Right cardiac atrium (tissue), 5 donors: ENCODE results near the gene EYS. TPM values are rescaled to one million over a fixed set of nuclear protein-coding genes. Genes with fewer than 3 reads are reported as not detected.

ENCODE experiments used
- ATAC-seq, 2 donors: fragments of 200-7000 bp; cut with Tn5 transposase; one replicate each; pipeline versions ENCODE4 v1.8.0 to v1.9.1; 2020; ENCODE audit warnings: moderate library complexity in 2 of 2, mild to moderate bottlenecking in 1 of 2
- DNase-seq, 3 donors: peaks; one replicate each; pipeline ENCODE4 v3.0.0-alpha.2; 2020
- H3K27ac ChIP-seq: one replicate; pipeline ENCODE4 v1.5.1; 2013; ENCODE audit warnings: mild to moderate bottlenecking, low read length, control low read depth, moderate library complexity
- H3K27me3 ChIP-seq: one replicate; pipeline ENCODE4 v1.6.1; 2013; ENCODE audit not compliant: control insufficient read depth, insufficient read depth
- H3K4me1 ChIP-seq: one replicate; pipeline ENCODE4 v1.6.1; 2013; ENCODE audit warnings: low read length; ENCODE audit not compliant: control insufficient read depth, insufficient read depth
- H3K4me3 ChIP-seq: one replicate; pipeline ENCODE4 v1.5.1; 2013; ENCODE audit warnings: low read length, control low read depth
- H3K9me3 ChIP-seq: one replicate; pipeline ENCODE4 v1.6.1; 2013; ENCODE audit warnings: low read length; ENCODE audit not compliant: control insufficient read depth
- WGBS: extraction: QIAGEN DNeasy Blood & Tissue Kit; methylation state at CpG from one replicate; pipeline ENCODE4 v1.1.7; 2013; 5-methylcytosine and 5-hydroxymethylcytosine counted together
- intact Hi-C, 4 donors: fragments of 100-400 bp; cut with DNase I; formaldehyde crosslinking; loops; one replicate each; pipeline versions ENCODE4 v1.11.0 to v1.14.0; 2022 to 2023
- polyA plus RNA-seq: library from polyadenylated mRNA; stranded (reverse); fragments of 200-250 nt; gene quantifications from one replicate; pipeline ENCODE4 v1.2.3, GENCODE V29; 2013
- total RNA-seq, 4 donors: library from RNA; stranded (reverse); fragmentation: NEBNext Ultra II Directional; extraction: Animal tissue kit (Norgen Biotek cat#: 25700); gene quantifications; one replicate each; pipeline ENCODE4 v1.2.1, GENCODE V29; 2021
- donor health status: healthy with polysubstance abuse.
- donor health status: DM: no; HTN: yes; CAD: no.
- donor health status: DM: no; HTN: no; CAD: no.
- donor health status: DM: no; HTN: yes; CAD: no; lungs with severe emphysema.
- donor health status: DM: yes; HTN: yes; CAD: no.

Gene EYS
- total and polyA plus RNA-seq, 5 donors = 0.02 to 0.24 (median 0.06) TPM; not detected in 2

DNA sequence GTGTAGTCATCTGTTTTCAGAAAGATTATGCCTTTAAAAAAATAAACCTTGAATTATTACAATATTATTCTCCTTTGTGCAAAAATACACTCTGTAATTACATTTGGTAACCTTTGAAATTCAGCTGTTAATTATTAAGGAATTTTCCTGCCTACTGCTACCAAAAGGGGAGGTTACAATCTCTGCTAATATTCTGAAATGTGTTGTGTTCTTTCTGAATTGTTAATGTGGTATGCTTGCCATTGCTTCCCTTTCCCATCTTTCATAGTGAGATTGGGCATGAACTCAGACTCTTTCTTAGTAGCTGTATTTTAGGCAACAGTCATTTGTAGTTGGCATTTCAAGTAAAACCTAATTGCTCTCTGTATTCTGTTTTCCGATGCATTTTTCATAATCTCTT lies 1998.4 kb downstream of the EYS start:
- Histone ChIP-seq H3K9me3 (no peaks in the 10 kb centered on the region), H3K4me3 (no peak overlapping the region), H3K4me1 (no peaks in the 10 kb centered on the region), H3K27me3 (no peaks in the 10 kb centered on the region), H3K27ac (no peak overlapping the region)
- ATAC-seq (no peak), DNase-seq (no peak)
- intact Hi-C loops = no loop called here
- 92% methylated on average over 1 of the region's 1 CpG for WGBS

DNA sequence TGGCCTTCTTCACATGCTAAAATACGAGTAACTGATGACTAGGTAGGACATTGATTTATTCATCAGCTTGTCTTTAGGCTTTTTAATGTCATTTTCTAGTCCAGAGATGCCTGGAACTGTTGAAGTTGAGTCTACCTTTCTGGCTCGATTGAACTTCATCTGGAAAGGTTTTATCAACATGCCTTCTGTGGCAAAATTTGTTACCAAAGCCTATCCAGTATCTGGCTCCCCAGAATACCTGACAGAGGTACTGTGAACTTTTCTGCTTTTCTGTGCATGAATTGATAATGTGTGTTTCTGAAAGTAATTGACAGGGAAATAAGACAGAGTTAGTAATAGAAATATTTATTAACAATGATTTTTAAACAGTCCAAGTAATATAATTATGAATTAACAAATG lies 2000.4 kb downstream of the EYS start:
- DNase-seq (no peak), ATAC-seq (no peak)
- H3K4me1 ChIP-seq = no peaks in the 10 kb centered on the region
- no peak overlapping the region for H3K4me3 ChIP-seq
- WGBS = 85% methylated on average over 2 of the region's 2 CpGs
- no peaks in the 10 kb centered on the region for H3K27me3 ChIP-seq
- H3K9me3 ChIP-seq = no peaks in the 10 kb centered on the region
- H3K27ac ChIP-seq = no peak overlapping the region
- intact Hi-C loops = no loop called here

- Histone ChIP-seq H3K9me3 (no peaks in the 10 kb centered on the region), H3K4me3 (no peak overlapping the region), H3K27me3 (no peaks in the 10 kb centered on the region), H3K27ac (no peak overlapping the region), H3K4me1 (no peaks in the 10 kb centered on the region)
- WGBS = 90% methylated on average over 2 of the region's 2 CpGs
- DNase-seq = no peak
- intact Hi-C loops = no loop called here
- no peak for ATAC-seq
These were observed 2001.3 kb downstream of the EYS start for GRCh38 chr6:63705707-63706106.

- ATAC-seq (no peak), DNase-seq (no peak)
- no peak overlapping the region for H3K27ac ChIP-seq
- intact Hi-C loops = no loop called here
- no peak overlapping the region for H3K4me3 ChIP-seq
- no peaks in the 10 kb centered on the region for H3K27me3 ChIP-seq
- H3K9me3 ChIP-seq = no peaks in the 10 kb centered on the region
- H3K4me1 ChIP-seq = no peaks in the 10 kb centered on the region
These were observed 2016.8 kb downstream of the EYS start for GRCh38 chr6:63690221-63690620.

GRCh38 chr6:63689421-63689820 lies 2017.6 kb downstream of the EYS start:
- Histone ChIP-seq H3K4me1 (no peaks in the 10 kb centered on the region), H3K27ac (no peak overlapping the region), H3K27me3 (no peaks in the 10 kb centered on the region), H3K9me3 (no peaks in the 10 kb centered on the region), H3K4me3 (no peak overlapping the region)
- intact Hi-C loops = no loop called here
- no peak for DNase-seq
- no peak for ATAC-seq
- WGBS = 87% methylated on average over 2 of the region's 2 CpGs

DNA sequence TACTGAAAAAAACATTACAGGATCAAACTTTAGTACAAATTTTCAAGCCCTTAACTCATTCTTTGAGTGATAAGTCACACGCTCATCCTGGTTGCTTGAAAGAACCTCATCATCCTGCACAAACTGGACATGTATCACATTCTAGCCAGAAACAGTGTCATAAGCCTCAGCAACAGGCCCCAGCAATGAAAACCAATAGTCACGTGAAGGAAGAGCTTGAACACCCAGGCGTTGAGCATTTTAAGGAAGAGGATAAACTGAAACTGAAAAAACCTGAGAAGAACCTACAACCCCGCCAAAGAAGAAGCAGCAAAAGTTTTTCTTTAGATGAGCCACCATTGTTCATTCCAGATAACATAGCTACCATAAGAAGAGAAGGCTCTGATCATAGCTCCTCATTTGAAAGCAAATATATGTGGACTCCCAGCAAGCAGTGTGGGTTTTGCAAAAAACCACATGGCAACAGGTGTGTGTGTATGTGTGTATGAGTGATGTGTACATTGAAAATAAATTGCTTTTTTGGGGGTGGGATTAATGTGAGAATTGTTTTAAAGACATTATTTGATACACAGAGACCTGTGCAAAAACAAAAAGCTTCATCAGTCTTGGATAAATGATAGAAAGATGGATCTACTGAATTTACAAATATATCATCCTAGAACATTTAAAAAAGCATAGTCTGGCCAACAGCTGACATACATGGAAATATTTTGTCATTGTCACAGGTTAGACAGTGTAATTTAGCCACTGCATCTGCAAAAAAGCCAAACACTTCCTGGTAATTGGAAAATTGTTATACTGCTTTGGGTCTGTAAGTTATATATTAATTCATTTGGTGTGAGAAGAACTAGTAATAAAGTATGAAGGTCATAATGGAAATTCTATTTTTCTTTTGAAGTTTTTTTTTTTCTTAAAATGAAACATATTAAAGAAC lies 2021.3 kb downstream of the EYS start:
- Histone ChIP-seq H3K27me3 (no peaks in the 10 kb centered on the region), H3K4me1 (no peaks in the 10 kb centered on the region), H3K27ac (no peak overlapping the region), H3K9me3 (no peaks in the 10 kb centered on the region), H3K4me3 (no peak overlapping the region)
- intact Hi-C loops = no loop called here
- 87% methylated on average over 4 of the region's 4 CpGs for WGBS
- no peak for ATAC-seq
- DNase-seq = no peak

GRCh38 chr6:63683071-63683603 lies 2023.9 kb downstream of the EYS start:
- Histone ChIP-seq H3K4me1 (no peaks in the 10 kb centered on the region), H3K9me3 (no peaks in the 10 kb centered on the region), H3K4me3 (no peak overlapping the region), H3K27me3 (no peaks in the 10 kb centered on the region), H3K27ac (no peak overlapping the region)
- no peak for ATAC-seq
- no peak for DNase-seq
- whole genome bisulfite sequencing = 87% methylated on average over 1 of the region's 1 CpG
- intact Hi-C loops = no loop called here

- no peaks in the 10 kb centered on the region for H3K27me3 ChIP-seq
- H3K4me3 ChIP-seq = no peak overlapping the region
- 63% methylated on average over 1 of the region's 1 CpG for WGBS
- H3K9me3 ChIP-seq = no peaks in the 10 kb centered on the region
- H3K27ac ChIP-seq = no peak overlapping the region
- intact Hi-C loops = no loop called here
- H3K4me1 ChIP-seq = peaks cover 4% of the 10 kb centered on the region
- ATAC-seq (peak; percentile 40 to 58), DNase-seq (no peak)
These were observed 2029.7 kb downstream of the EYS start for GRCh38 chr6:63677282-63677681.

DNA sequence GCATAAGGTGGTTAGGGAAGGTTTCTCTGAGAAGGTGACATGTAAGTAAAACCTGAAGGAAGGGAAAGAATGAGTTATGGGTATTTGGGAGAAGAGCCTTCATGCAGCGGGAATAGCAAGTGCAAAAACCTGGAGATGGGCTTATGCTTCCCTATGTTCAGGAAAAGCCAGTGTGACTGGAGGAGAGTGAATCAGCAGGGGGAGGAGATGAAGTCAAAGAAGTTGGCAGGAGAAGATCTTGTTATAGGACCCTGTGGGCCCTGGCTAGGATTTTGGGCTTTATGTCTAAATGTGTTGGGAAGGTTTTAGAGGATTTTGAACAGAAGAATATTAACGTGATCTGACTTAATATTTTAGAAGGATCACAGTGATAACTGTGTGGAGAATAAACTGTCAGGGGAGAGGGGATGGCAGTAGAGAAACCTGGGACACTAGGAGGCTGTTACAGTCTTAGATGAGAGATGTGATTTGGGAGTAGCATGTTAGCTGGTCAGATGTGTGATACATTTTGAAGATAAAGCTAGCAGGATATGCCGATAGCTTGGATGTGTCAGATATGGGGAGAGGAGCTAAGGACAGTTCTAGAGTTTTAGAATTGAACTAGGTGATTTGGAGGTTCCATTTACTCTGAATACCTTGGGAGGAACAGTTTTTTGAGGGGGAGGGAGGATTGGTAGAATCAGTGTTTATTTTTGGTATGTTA lies 2030.5 kb downstream of the EYS start:
- intact Hi-C loops = no loop called here
- H3K27ac ChIP-seq = no peak overlapping the region
- peaks cover 4% of the 10 kb centered on the region for H3K4me1 ChIP-seq
- H3K4me3 ChIP-seq = no peak overlapping the region
- no peaks in the 10 kb centered on the region for H3K27me3 ChIP-seq
- WGBS = 69% methylated on average over 3 of the region's 3 CpGs
- DNase-seq (no peak), ATAC-seq (peak in 1 of 2 donors; percentile 47)
- no peaks in the 10 kb centered on the region for H3K9me3 ChIP-seq

GRCh38 chr6:63675138-63675537 lies 2031.9 kb downstream of the EYS start:
- Histone ChIP-seq H3K4me3 (no peak overlapping the region), H3K27me3 (no peaks in the 10 kb centered on the region), H3K9me3 (no peaks in the 10 kb centered on the region), H3K4me1 (peaks cover 8% of the 10 kb centered on the region), H3K27ac (no peak overlapping the region)
- intact Hi-C loops = no loop called here
- DNase-seq = no peak
- WGBS = 75% methylated on average over 1 of the region's 1 CpG
- ATAC-seq = no peak

DNA sequence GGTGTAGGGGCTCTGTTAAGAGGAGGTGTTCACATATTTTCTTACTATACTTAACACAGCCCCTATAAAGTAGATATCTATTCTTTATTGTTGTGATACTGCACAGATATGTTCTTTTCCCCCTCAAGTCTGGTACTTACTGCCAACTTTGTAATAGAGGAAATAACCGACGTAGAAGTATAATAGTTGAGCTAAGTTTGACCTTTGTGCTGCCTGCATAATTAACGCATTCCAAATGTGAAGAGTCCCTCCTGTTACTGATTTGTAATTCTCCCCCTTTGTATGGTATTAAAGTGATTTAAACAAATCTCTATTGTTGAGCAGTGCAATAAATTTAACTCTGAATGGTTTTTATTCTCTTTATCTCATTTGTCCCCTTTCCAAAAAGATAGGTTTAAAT lies 2032.4 kb downstream of the EYS start:
- intact Hi-C loops = no loop called here
- H3K9me3 ChIP-seq = no peaks in the 10 kb centered on the region
- 30% methylated on average over 3 of the region's 3 CpGs for WGBS
- no peaks in the 10 kb centered on the region for H3K27me3 ChIP-seq
- no peak overlapping the region for H3K27ac ChIP-seq
- H3K4me1 ChIP-seq = peaks cover 8% of the 10 kb centered on the region
- H3K4me3 ChIP-seq = no peak overlapping the region
- DNase-seq (no peak), ATAC-seq (no peak)
